Endothelial cell of umbilical vein (primary cell): ENCODE measurements around the gene CPXM2. TPM values are rescaled to one million over a fixed set of nuclear protein-coding genes. Genes with fewer than 3 reads are reported as not detected.

Experiments used
- BruUV-seq: library from RNA; stranded (reverse); fragments of 400-500 nt; replicated peaks from 2 replicates; lab custom pipeline; 2021; lab: Mats Ljungman, UMichigan
- CTCF ChIA-PET: fragments of 300-600, 350-600 bp; sonication (Branson Sonifier 250); formaldehyde crosslinking; loops from one replicate; lab custom pipeline; 2021; ENCODE audit warnings: antibody characterized with exemption, inconsistent platforms; lab: Charles Lee
- POLR2A ChIA-PET: fragments of 300-600, 350-600 bp; sonication (Branson Sonifier 250); formaldehyde crosslinking; loops from one replicate; lab custom pipeline; 2021; ENCODE audit warnings: antibody characterized with exemption, inconsistent platforms; lab: Charles Lee
- DNase-seq: peaks from one replicate; pipeline ENCODE4 v3.0.0-alpha.2; 2011; ENCODE audit warnings: low read depth, low spot score
- FAIRE-seq: peaks from 2 replicates; lab custom pipeline; 2011; peaks lifted over from hg19 to GRCh38; lab: Jason Lieb, UNC
- H2AFZ ChIP-seq: 2 replicates; pipeline ENCODE4 v1.6.0; 2012; ENCODE audit warnings: low read depth, low read length, control low read depth, inconsistent platforms
- H3K27ac ChIP-seq: 2 replicates; pipeline ENCODE4 v1.5.1; 2011; ENCODE audit warnings: low read depth, mild to moderate bottlenecking, control low read depth, low read length, moderate library complexity; ENCODE audit not compliant: insufficient read depth
- H3K27me3 ChIP-seq, 2 experiments: 2 replicates each; pipeline versions ENCODE4 v1.6.0 to v1.6.1; 2011; ENCODE audit warnings: low read length in 2 of 2, mixed read lengths in 1 of 2; ENCODE audit not compliant: control insufficient read depth in 2 of 2, insufficient read depth in 2 of 2
- H3K36me3 ChIP-seq, 2 experiments: 2 replicates in 1 of 2; 3 replicates in 1 of 2; pipeline ENCODE4 v1.5.1; 2011; ENCODE audit warnings: low read length in 2 of 2, mild to moderate bottlenecking in 1 of 2, moderate library complexity in 1 of 2; ENCODE audit not compliant: control insufficient read depth in 2 of 2, insufficient read depth in 2 of 2; ENCODE audit errors: extremely low read depth in 1 of 2
- H3K4me1 ChIP-seq: 3 replicates; pipeline ENCODE4 v1.5.1; 2011; ENCODE audit warnings: mild to moderate bottlenecking, low read length; ENCODE audit not compliant: control insufficient read depth, insufficient read depth; ENCODE audit errors: extremely low read depth
- H3K4me2 ChIP-seq: 2 replicates; pipeline ENCODE4 v1.6.1; 2011; ENCODE audit warnings: low read length, control low read depth, mixed read lengths; ENCODE audit not compliant: insufficient read depth
- H3K4me3 ChIP-seq, 3 experiments: fragments of 200-600 bp in 1 of 3; sonication (generic), shearing (Covaris generic) in 1 of 3; replicated peaks in 1 of 3; 2 replicates each; pipeline ENCODE4 v1.5.1; 2011 to 2016; ENCODE audit warnings: control low read depth in 3 of 3, low read length in 3 of 3, mild to moderate bottlenecking in 2 of 3, inconsistent platforms in 1 of 3, low read depth in 1 of 3, moderate library complexity in 1 of 3; ENCODE audit not compliant: insufficient read depth in 1 of 3
- H3K79me2 ChIP-seq: 2 replicates; pipeline ENCODE4 v1.6.0; 2012; ENCODE audit warnings: low read length, inconsistent platforms; ENCODE audit not compliant: control insufficient read depth, insufficient read depth
- H3K9ac ChIP-seq: replicated peaks from 2 replicates; pipeline ENCODE3; 2011; ENCODE audit warnings: low read length, control low read depth; ENCODE audit not compliant: insufficient read depth; ENCODE audit errors: extremely low read depth
- H3K9me1 ChIP-seq: replicated peaks from 3 replicates; pipeline ENCODE4 v1.6.0; 2011; ENCODE audit warnings: mild to moderate bottlenecking, low read length; ENCODE audit not compliant: control insufficient read depth, insufficient read depth; ENCODE audit errors: extremely low read depth
- H3K9me3 ChIP-seq: replicated peaks from 2 replicates; pipeline ENCODE4 v1.5.1; 2012; ENCODE audit warnings: low read length, inconsistent platforms; ENCODE audit not compliant: control insufficient read depth, insufficient read depth
- H4K20me1 ChIP-seq: replicated peaks from 2 replicates; pipeline ENCODE3; 2011; ENCODE audit warnings: mild to moderate bottlenecking, low read length; ENCODE audit not compliant: control insufficient read depth, insufficient read depth; ENCODE audit errors: extremely low read depth
- EZH2 ChIP-seq: IDR thresholded peaks from 2 replicates; pipeline ENCODE4 v1.6.1; 2012; ENCODE audit warnings: borderline replicate concordance, low read depth, mild to moderate bottlenecking, moderate library complexity, low read length, inconsistent platforms; ENCODE audit not compliant: severe bottlenecking
- FOS ChIP-seq: IDR thresholded peaks from 2 replicates; pipeline ENCODE4 v1.6.1; 2011; ENCODE audit warnings: mild to moderate bottlenecking, low read length, moderate library complexity, borderline replicate concordance; ENCODE audit not compliant: insufficient read depth
- GATA2 ChIP-seq: IDR thresholded peaks from 2 replicates; pipeline ENCODE4 v1.7.0; 2011; ENCODE audit warnings: low read depth, mild to moderate bottlenecking, moderate library complexity, mixed read lengths, low read length; ENCODE audit not compliant: insufficient read length, insufficient read depth
- JUN ChIP-seq: IDR thresholded peaks from 2 replicates; pipeline ENCODE4 v1.6.1; 2011; ENCODE audit warnings: borderline replicate concordance, low read depth; ENCODE audit not compliant: insufficient read length, insufficient read depth
- MAX ChIP-seq: IDR thresholded peaks from 2 replicates; pipeline ENCODE4 v1.6.1; 2011; ENCODE audit not compliant: insufficient read depth, insufficient read length
- MYC ChIP-seq: IDR thresholded peaks from one replicate; pipeline ENCODE4 v1.6.1; 2011; ENCODE audit warnings: mild to moderate bottlenecking, low read depth, low read length
- POLR2A ChIP-seq: IDR thresholded peaks from 2 replicates; pipeline ENCODE4 v1.6.1; 2012; ENCODE audit warnings: low read depth, mild to moderate bottlenecking, control low read depth, low read length
- POLR2AphosphoS5 ChIP-seq: IDR thresholded peaks from 2 replicates; pipeline ENCODE4 v1.6.1; 2012; ENCODE audit warnings: low read depth, mild to moderate bottlenecking, control low read depth, low read length, moderate library complexity; ENCODE audit not compliant: insufficient read depth
- dilution Hi-C: fragments of 300-500 bp; cut with MboI; formaldehyde crosslinking; loops from one replicate; pipeline ENCODE4 v1.15.0; 2019; ENCODE audit warnings: low sequenced_read_pairs; ENCODE audit not compliant: extremely low pct_ligation_motif_present
- intact Hi-C: fragments of 100-400 bp; cut with micrococcal nuclease; formaldehyde crosslinking; loops from one replicate; pipeline ENCODE4 v1.10.0; 2022
- polyA plus RNA-seq, 4 experiments: library from polyadenylated mRNA; depleted of rRNA in 3 of 4; stranded (reverse) in 3 of 4; unstranded in 1 of 4; fragments of >200 nt; gene quantifications; 2 replicates each; pipeline versions ENCODE4 v1.2.1 to v1.2.3, GENCODE V29; 2011 to 2012; ENCODE audit warnings: missing spikeins in 1 of 4
- total RNA-seq: library from RNA; stranded (reverse); gene quantifications from 2 replicates; pipeline ENCODE4 v1.2.3, GENCODE V29; 2021
- TF ChIP-seq, protein P1 (sequence below), 2 donors: IDR thresholded peaks; 1 replicate in 1 of 2; 2 replicates in 1 of 2; pipeline ENCODE4 v1.5.1; 2011; ENCODE audit warnings: low read length in 2 of 2, mild to moderate bottlenecking in 2 of 2, moderate library complexity in 2 of 2, control low read depth in 1 of 2, inconsistent platforms in 1 of 2, low read depth in 1 of 2; ENCODE audit not compliant: insufficient read depth in 1 of 2; ENCODE audit errors: extremely low read depth in 1 of 2

CPXM2 gene
- total and polyA plus RNA-seq, 2 donors (not counting 3 experiments of a cell fraction or from before 2014, with no cell fraction given): 1.8 to 2.7 TPM

DNA sequence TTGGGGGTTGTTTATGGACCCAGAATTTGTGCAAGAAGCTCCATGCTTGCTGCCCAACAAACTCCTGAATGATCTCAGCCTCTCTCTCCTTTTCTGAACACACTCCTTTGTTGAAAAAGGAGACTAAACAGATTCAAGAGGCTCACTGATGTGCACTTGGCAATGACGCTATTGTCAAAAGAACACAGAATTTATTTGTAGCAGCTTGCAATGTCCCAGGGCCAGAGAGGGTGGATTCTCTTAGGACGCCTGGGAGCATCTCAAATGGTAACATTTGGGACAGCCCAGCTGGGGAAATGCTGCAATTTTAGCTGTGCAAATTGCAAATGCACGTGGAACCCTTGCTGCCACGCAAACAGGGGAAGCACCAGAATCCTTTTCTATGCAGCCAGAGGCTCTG is 145.5 kb downstream of the CPXM2 start:
- POLR2A ChIA-PET: no interaction called here
- DNase-seq (no peak), FAIRE-seq (no peak)
- Histone ChIP-seq H4K20me1 (no peaks in the 10 kb centered on the region), H3K9ac (no peak overlapping the region), H2AFZ (no peak overlapping the region), H3K4me2 (no peak overlapping the region), H3K4me1 (no peaks in the 10 kb centered on the region), H3K79me2 (no peaks in the 10 kb centered on the region), H3K9me1 (no peaks in the 10 kb centered on the region), H3K4me3 (no peak overlapping the region), H3K36me3 (no peaks in the 10 kb centered on the region), H3K27me3 (no peaks in the 10 kb centered on the region), H3K27ac (no peak overlapping the region), H3K9me3 (no peaks in the 10 kb centered on the region)
- intact Hi-C loops: no loop called here
- BruUV-seq: no TSS peak
- dilution Hi-C loops: no loop called here
- CTCF ChIA-PET: no interaction called here
- TF ChIP-seq, protein P1, sequence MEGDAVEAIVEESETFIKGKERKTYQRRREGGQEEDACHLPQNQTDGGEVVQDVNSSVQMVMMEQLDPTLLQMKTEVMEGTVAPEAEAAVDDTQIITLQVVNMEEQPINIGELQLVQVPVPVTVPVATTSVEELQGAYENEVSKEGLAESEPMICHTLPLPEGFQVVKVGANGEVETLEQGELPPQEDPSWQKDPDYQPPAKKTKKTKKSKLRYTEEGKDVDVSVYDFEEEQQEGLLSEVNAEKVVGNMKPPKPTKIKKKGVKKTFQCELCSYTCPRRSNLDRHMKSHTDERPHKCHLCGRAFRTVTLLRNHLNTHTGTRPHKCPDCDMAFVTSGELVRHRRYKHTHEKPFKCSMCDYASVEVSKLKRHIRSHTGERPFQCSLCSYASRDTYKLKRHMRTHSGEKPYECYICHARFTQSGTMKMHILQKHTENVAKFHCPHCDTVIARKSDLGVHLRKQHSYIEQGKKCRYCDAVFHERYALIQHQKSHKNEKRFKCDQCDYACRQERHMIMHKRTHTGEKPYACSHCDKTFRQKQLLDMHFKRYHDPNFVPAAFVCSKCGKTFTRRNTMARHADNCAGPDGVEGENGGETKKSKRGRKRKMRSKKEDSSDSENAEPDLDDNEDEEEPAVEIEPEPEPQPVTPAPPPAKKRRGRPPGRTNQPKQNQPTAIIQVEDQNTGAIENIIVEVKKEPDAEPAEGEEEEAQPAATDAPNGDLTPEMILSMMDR (IDR thresholded peaks at IDR 0.05; ENCODE audit: extremely low read depth in 1 of 2, insufficient read depth in 1 of 2, low read depth in 1 of 2, low read length in 2 of 2): no peak
- TF ChIP-seq JUN (no peak), EZH2 (no peak), MYC (no peak), POLR2A (no peak), GATA2 (no peak), POLR2AphosphoS5 (no peak), MAX (no peak), FOS (no peak)
